C4-2B (cell line): ENCODE results near the gene CAMK2A.

Experiments
- CTCF ChIP-seq: fragments of 450-650 bp; conservative IDR thresholded peaks from 2 replicates; pipeline ENCODE4 v1.5.1; 2017; ENCODE audit warnings: mild to moderate bottlenecking
- ZFX ChIP-seq: fragments of 450-650 bp; IDR thresholded peaks from 2 replicates; pipeline ENCODE4 v1.6.1; 2017

GRCh38 chr5:150262502-150262901 lies 27.1 kb downstream of the CAMK2A start:
- TF ChIP-seq CTCF (no peak), ZFX (no peak)
